Stimulated activated CD4-positive, alpha-beta T cell treated with anti-CD3 and anti-CD28 coated beads, Interleukin-15, amount 100 ng/mL, for 1 hour (primary cell): ENCODE results near the gene METTL13.
"Not testable (repeated sequence)": the region's sequence is repeated elsewhere in the genome, so short reads cannot be mapped to it uniquely, and the experiment has no call there.

Source experiments
- DNase-seq, 2 donors: peaks; one replicate each; pipeline ENCODE4 v3.0.0-alpha.2; 2020; ENCODE audit warnings: low read depth in 1 of 2, low spot score in 1 of 2

METTL13 gene

GRCh38 chr1:171763764-171764163 is 17.7 kb upstream of the METTL13 start:
- DNase-seq, result no peak

GRCh38 chr1:171769171-171769570 is 12.3 kb upstream of the METTL13 start:
- DNase-seq, result no peak

GRCh38 chr1:171769754-171770153 is 11.7 kb upstream of the METTL13 start:
- no peak for DNase-seq

GRCh38 chr1:171772312-171772711 is 9.1 kb upstream of the METTL13 start:
- no peak for DNase-seq

- no peak for DNase-seq
These were observed 781 bp upstream of the METTL13 start for GRCh38 chr1:171780583-171781175.

- no peak for DNase-seq
These were observed 2.5 kb downstream of the METTL13 start for GRCh38 chr1:171783816-171784530.

GRCh38 chr1:171784784-171785183 is 3.3 kb downstream of the METTL13 start:
- no peak for DNase-seq

GRCh38 chr1:171785766-171786165 is 4.3 kb downstream of the METTL13 start:
- DNase-seq, result no peak

- no peak for DNase-seq
These were observed 5.1 kb downstream of the METTL13 start for GRCh38 chr1:171786534-171786933.

- no peak for DNase-seq
These were observed 6.4 kb downstream of the METTL13 start for GRCh38 chr1:171787686-171788480.

GRCh38 chr1:171788696-171789095 is 7.2 kb downstream of the METTL13 start:
- no peak for DNase-seq

- no peak for DNase-seq
These were observed 8.9 kb downstream of the METTL13 start for GRCh38 chr1:171790318-171790717.

- DNase-seq, result no peak
These were observed 11.4 kb downstream of the METTL13 start for GRCh38 chr1:171792656-171793369.

GRCh38 chr1:171793636-171794035 is 12.2 kb downstream of the METTL13 start:
- DNase-seq, result no peak

GRCh38 chr1:171794085-171794484 is 12.6 kb downstream of the METTL13 start:
- no peak for DNase-seq

GRCh38 chr1:171796592-171796991 is 15.1 kb downstream of the METTL13 start:
- no peak for DNase-seq

- DNase-seq, result no peak
These were observed 16.9 kb downstream of the METTL13 start for GRCh38 chr1:171798311-171798710.

GRCh38 chr1:171798765-171799164 is 17.3 kb downstream of the METTL13 start:
- no peak for DNase-seq

- DNase-seq, result no peak
These were observed 17.7 kb downstream of the METTL13 start for GRCh38 chr1:171799166-171799565.

GRCh38 chr1:171799698-171800097 is 18.2 kb downstream of the METTL13 start:
- DNase-seq, result not testable (repeated sequence)

GRCh38 chr1:171800342-171800741 is 18.9 kb downstream of the METTL13 start:
- DNase-seq, result no peak
